Endothelial cell of umbilical vein (primary cell): ENCODE results near the gene DSCAML1. TPM values are rescaled to one million over a fixed set of nuclear protein-coding genes. Genes with fewer than 3 reads are reported as not detected.
"Not testable (repeated sequence)": the region's sequence is repeated elsewhere in the genome, so short reads cannot be mapped to it uniquely, and the experiment has no call there.

ENCODE experiments used
- BruUV-seq: library from RNA; stranded (reverse); fragments of 400-500 nt; replicated peaks from 2 replicates; lab custom pipeline; 2021; lab: Mats Ljungman, UMichigan
- CTCF ChIA-PET: fragments of 300-600, 350-600 bp; sonication (Branson Sonifier 250); formaldehyde crosslinking; loops from one replicate; lab custom pipeline; 2021; ENCODE audit warnings: antibody characterized with exemption, inconsistent platforms; lab: Charles Lee
- POLR2A ChIA-PET: fragments of 300-600, 350-600 bp; sonication (Branson Sonifier 250); formaldehyde crosslinking; loops from one replicate; lab custom pipeline; 2021; ENCODE audit warnings: antibody characterized with exemption, inconsistent platforms; lab: Charles Lee
- DNase-seq: peaks from one replicate; pipeline ENCODE4 v3.0.0-alpha.2; 2011; ENCODE audit warnings: low read depth, low spot score
- FAIRE-seq: peaks from 2 replicates; lab custom pipeline; 2011; peaks lifted over from hg19 to GRCh38; lab: Jason Lieb, UNC
- H2AFZ ChIP-seq: 2 replicates; pipeline ENCODE4 v1.6.0; 2012; ENCODE audit warnings: low read depth, low read length, control low read depth, inconsistent platforms
- H3K27ac ChIP-seq: 2 replicates; pipeline ENCODE4 v1.5.1; 2011; ENCODE audit warnings: low read depth, mild to moderate bottlenecking, control low read depth, low read length, moderate library complexity; ENCODE audit not compliant: insufficient read depth
- H3K27me3 ChIP-seq, 2 experiments: 2 replicates each; pipeline versions ENCODE4 v1.6.0 to v1.6.1; 2011; ENCODE audit warnings: low read length in 2 of 2, mixed read lengths in 1 of 2; ENCODE audit not compliant: control insufficient read depth in 2 of 2, insufficient read depth in 2 of 2
- H3K36me3 ChIP-seq, 2 experiments: 2 replicates in 1 of 2; 3 replicates in 1 of 2; pipeline ENCODE4 v1.5.1; 2011; ENCODE audit warnings: low read length in 2 of 2, mild to moderate bottlenecking in 1 of 2, moderate library complexity in 1 of 2; ENCODE audit not compliant: control insufficient read depth in 2 of 2, insufficient read depth in 2 of 2; ENCODE audit errors: extremely low read depth in 1 of 2
- H3K4me1 ChIP-seq: 3 replicates; pipeline ENCODE4 v1.5.1; 2011; ENCODE audit warnings: mild to moderate bottlenecking, low read length; ENCODE audit not compliant: control insufficient read depth, insufficient read depth; ENCODE audit errors: extremely low read depth
- H3K4me2 ChIP-seq: 2 replicates; pipeline ENCODE4 v1.6.1; 2011; ENCODE audit warnings: low read length, control low read depth, mixed read lengths; ENCODE audit not compliant: insufficient read depth
- H3K4me3 ChIP-seq, 3 experiments: fragments of 200-600 bp in 1 of 3; sonication (generic), shearing (Covaris generic) in 1 of 3; replicated peaks in 1 of 3; 2 replicates each; pipeline ENCODE4 v1.5.1; 2011 to 2016; ENCODE audit warnings: control low read depth in 3 of 3, low read length in 3 of 3, mild to moderate bottlenecking in 2 of 3, inconsistent platforms in 1 of 3, low read depth in 1 of 3, moderate library complexity in 1 of 3; ENCODE audit not compliant: insufficient read depth in 1 of 3
- H3K79me2 ChIP-seq: 2 replicates; pipeline ENCODE4 v1.6.0; 2012; ENCODE audit warnings: low read length, inconsistent platforms; ENCODE audit not compliant: control insufficient read depth, insufficient read depth
- H3K9ac ChIP-seq: replicated peaks from 2 replicates; pipeline ENCODE3; 2011; ENCODE audit warnings: low read length, control low read depth; ENCODE audit not compliant: insufficient read depth; ENCODE audit errors: extremely low read depth
- H3K9me1 ChIP-seq: replicated peaks from 3 replicates; pipeline ENCODE4 v1.6.0; 2011; ENCODE audit warnings: mild to moderate bottlenecking, low read length; ENCODE audit not compliant: control insufficient read depth, insufficient read depth; ENCODE audit errors: extremely low read depth
- H3K9me3 ChIP-seq: replicated peaks from 2 replicates; pipeline ENCODE4 v1.5.1; 2012; ENCODE audit warnings: low read length, inconsistent platforms; ENCODE audit not compliant: control insufficient read depth, insufficient read depth
- H4K20me1 ChIP-seq: replicated peaks from 2 replicates; pipeline ENCODE3; 2011; ENCODE audit warnings: mild to moderate bottlenecking, low read length; ENCODE audit not compliant: control insufficient read depth, insufficient read depth; ENCODE audit errors: extremely low read depth
- POLR2A ChIP-seq: IDR thresholded peaks from 2 replicates; pipeline ENCODE4 v1.6.1; 2012; ENCODE audit warnings: low read depth, mild to moderate bottlenecking, control low read depth, low read length
- dilution Hi-C: fragments of 300-500 bp; cut with MboI; formaldehyde crosslinking; loops from one replicate; pipeline ENCODE4 v1.15.0; 2019; ENCODE audit warnings: low sequenced_read_pairs; ENCODE audit not compliant: extremely low pct_ligation_motif_present
- intact Hi-C: fragments of 100-400 bp; cut with micrococcal nuclease; formaldehyde crosslinking; loops from one replicate; pipeline ENCODE4 v1.10.0; 2022
- polyA plus RNA-seq, 4 experiments: library from polyadenylated mRNA; depleted of rRNA in 3 of 4; stranded (reverse) in 3 of 4; unstranded in 1 of 4; fragments of >200 nt; gene quantifications; 2 replicates each; pipeline versions ENCODE4 v1.2.1 to v1.2.3, GENCODE V29; 2011 to 2012; ENCODE audit warnings: missing spikeins in 1 of 4
- total RNA-seq: library from RNA; stranded (reverse); gene quantifications from 2 replicates; pipeline ENCODE4 v1.2.3, GENCODE V29; 2021

DSCAML1 gene
- total and polyA plus RNA-seq, 2 donors (not counting 3 experiments of a cell fraction or from before 2014, with no cell fraction given) = not detected

- Histone ChIP-seq H3K27me3 (no peaks in the 10 kb centered on the region), H4K20me1 (no peaks in the 10 kb centered on the region), H3K9me3 (no peaks in the 10 kb centered on the region), H3K79me2 (no peaks in the 10 kb centered on the region), H3K4me2 (no peak overlapping the region), H3K9me1 (no peaks in the 10 kb centered on the region), H2AFZ (no peak overlapping the region), H3K4me3 (no peak overlapping the region), H3K27ac (no peak overlapping the region), H3K9ac (no peak overlapping the region), H3K4me1 (no peaks in the 10 kb centered on the region), H3K36me3 (peaks cover 7 to 21% of the 10 kb centered on the region in 2 experiments)
- ChIA-PET POLR2A (no interaction called here), CTCF (no interaction called here)
- FAIRE-seq (no peak), DNase-seq (no peak)
- no TSS peak for BruUV-seq
- intact Hi-C loops (no loop called here), dilution Hi-C loops (no loop called here)
- no peak for TF ChIP-seq POLR2A
Measured at GRCh38 chr11:117407016-117407415, 390.0 kb downstream of the DSCAML1 start.

GRCh38 chr11:117405898-117406297, 391.1 kb downstream of the DSCAML1 start:
- POLR2A ChIA-PET, intact Hi-C loops, CTCF ChIA-PET: not testable (repeated sequence)

GRCh38 chr11:117399100-117399840, 397.7 kb downstream of the DSCAML1 start:
- BruUV-seq, POLR2A ChIA-PET, CTCF ChIA-PET: not testable (repeated sequence)

More at GRCh38 chr11:117405898-117406297, 391.1 kb downstream of the DSCAML1 start:
- H3K4me1 ChIP-seq, H3K9me1 ChIP-seq, DNase-seq, H3K4me3 ChIP-seq, H3K27ac ChIP-seq, H4K20me1 ChIP-seq, H3K4me2 ChIP-seq, H2AFZ ChIP-seq, H3K9ac ChIP-seq, dilution Hi-C loops, BruUV-seq, H3K27me3 ChIP-seq, H3K79me2 ChIP-seq, H3K9me3 ChIP-seq, FAIRE-seq: not testable (repeated sequence)
- peaks cover 7 to 19% of the 10 kb centered on the region in 2 experiments for H3K36me3 ChIP-seq

GRCh38 chr11:117398618-117399017, 398.4 kb downstream of the DSCAML1 start:
- H3K79me2 ChIP-seq, H3K27ac ChIP-seq, POLR2A ChIA-PET, intact Hi-C loops, H3K4me1 ChIP-seq, H2AFZ ChIP-seq, H3K9me3 ChIP-seq, H3K9me1 ChIP-seq, H3K27me3 ChIP-seq, BruUV-seq, DNase-seq, dilution Hi-C loops, H3K4me3 ChIP-seq, H4K20me1 ChIP-seq, CTCF ChIA-PET, H3K4me2 ChIP-seq, H3K9ac ChIP-seq, FAIRE-seq: not testable (repeated sequence)
- peaks cover 0 to 31% of the 10 kb centered on the region in 2 experiments for H3K36me3 ChIP-seq

More at GRCh38 chr11:117399100-117399840, 397.7 kb downstream of the DSCAML1 start:
- H3K4me2 ChIP-seq, dilution Hi-C loops, intact Hi-C loops, H2AFZ ChIP-seq, H3K9me1 ChIP-seq, H3K4me3 ChIP-seq, H3K9me3 ChIP-seq, H3K4me1 ChIP-seq, H3K27me3 ChIP-seq, FAIRE-seq, H3K79me2 ChIP-seq, H3K27ac ChIP-seq, H3K9ac ChIP-seq, H4K20me1 ChIP-seq, DNase-seq: not testable (repeated sequence)
- H3K36me3 ChIP-seq = peaks cover 0 to 28% of the 10 kb centered on the region in 2 experiments
